Tibial nerve (tissue), 3 donors: ENCODE data around the gene ASMTL.

Experiments
- POLR2A ChIP-seq, 2 donors: fragments of 450-650 bp; IDR thresholded peaks; one replicate each; pipeline ENCODE4 v1.6.1; 2017; ENCODE audit warnings: antibody characterized with exemption in 2 of 2, mild to moderate bottlenecking in 2 of 2, moderate library complexity in 2 of 2
- TF ChIP-seq, protein P1 (sequence below), 5 experiments: fragments of 200-600 bp in 3 of 5; fragments of 450-650 bp in 2 of 5; sonication (generic) in 3 of 5; IDR thresholded peaks; one replicate each; pipeline ENCODE4 v1.5.1; 2016 to 2019; ENCODE audit warnings: antibody characterized with exemption in 5 of 5, mild to moderate bottlenecking in 3 of 5, moderate library complexity in 2 of 5

GRCh38 chrX:1397441-1398270 lies 55.1 kb downstream of the ASMTL start:
- TF ChIP-seq, protein P1, sequence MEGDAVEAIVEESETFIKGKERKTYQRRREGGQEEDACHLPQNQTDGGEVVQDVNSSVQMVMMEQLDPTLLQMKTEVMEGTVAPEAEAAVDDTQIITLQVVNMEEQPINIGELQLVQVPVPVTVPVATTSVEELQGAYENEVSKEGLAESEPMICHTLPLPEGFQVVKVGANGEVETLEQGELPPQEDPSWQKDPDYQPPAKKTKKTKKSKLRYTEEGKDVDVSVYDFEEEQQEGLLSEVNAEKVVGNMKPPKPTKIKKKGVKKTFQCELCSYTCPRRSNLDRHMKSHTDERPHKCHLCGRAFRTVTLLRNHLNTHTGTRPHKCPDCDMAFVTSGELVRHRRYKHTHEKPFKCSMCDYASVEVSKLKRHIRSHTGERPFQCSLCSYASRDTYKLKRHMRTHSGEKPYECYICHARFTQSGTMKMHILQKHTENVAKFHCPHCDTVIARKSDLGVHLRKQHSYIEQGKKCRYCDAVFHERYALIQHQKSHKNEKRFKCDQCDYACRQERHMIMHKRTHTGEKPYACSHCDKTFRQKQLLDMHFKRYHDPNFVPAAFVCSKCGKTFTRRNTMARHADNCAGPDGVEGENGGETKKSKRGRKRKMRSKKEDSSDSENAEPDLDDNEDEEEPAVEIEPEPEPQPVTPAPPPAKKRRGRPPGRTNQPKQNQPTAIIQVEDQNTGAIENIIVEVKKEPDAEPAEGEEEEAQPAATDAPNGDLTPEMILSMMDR (IDR thresholded peaks at IDR 0.05), result no peak
- TF ChIP-seq POLR2A (IDR thresholded peaks at IDR 0.05), result no peak
